ENCODE data around the gene AGTPBP1. TPM values are rescaled to one million over a fixed set of nuclear protein-coding genes. Genes with fewer than 3 reads are reported as not detected.

The AGTPBP1 gene
- total and polyA plus RNA-seq, 9 of the 15 experiments (the other 6 are each of a cell fraction or from before 2014, with no cell fraction given): 1.4 to 7.9 (median 4.6) TPM

- POLR2A ChIA-PET: interaction anchor here (0.8 kb wide), 1 partner anchor 1522 kb away, joined by 3 read pairs; no protein-coding TSS in a partner anchor
- Histone ChIP-seq H3K9me3 (replicated peaks; ENCODE audit: control insufficient read depth, insufficient read depth, low read depth, low read length) (no peaks in the 10 kb centered on the region), H3K4me2 (ENCODE audit: insufficient read depth, low read length) (no peak overlapping the region), H3K9me1 (ENCODE audit: control insufficient read depth, insufficient read depth, low read length) (no peaks in the 10 kb centered on the region), H2AFZ (ENCODE audit: low read depth, low read length) (no peak overlapping the region), H3K27me3 (ENCODE audit: control insufficient read depth in 2 of 2, insufficient read depth in 2 of 2, low read length in 2 of 2) (peaks cover 0 to 13% of the 10 kb centered on the region in 2 experiments; a peak in 3 of 5 replicates), H3K9ac (ENCODE audit: insufficient read depth in 1 of 2, low read depth in 2 of 2, low read length in 2 of 2) (no peak overlapping the region), H3K36me3 (ENCODE audit: control insufficient read depth, insufficient read depth, low read length) (no peaks in the 10 kb centered on the region), H3K4me1 (replicated peaks in 1 of 2; ENCODE audit: control insufficient read depth in 2 of 2, insufficient read depth in 2 of 2, low read length in 2 of 2) (no peaks in the 10 kb centered on the region), H3K4me3 (no peak overlapping the region), H3K27ac (ENCODE audit: extremely low read depth, low read depth, low read length) (no peak overlapping the region), H4K20me1 (replicated peaks; ENCODE audit: control insufficient read depth, insufficient read depth, low read length) (no peaks in the 10 kb centered on the region), H3K79me2 (ENCODE audit: control insufficient read depth, insufficient read depth, low read length) (no peaks in the 10 kb centered on the region)
- DNase-seq (ENCODE audit: extremely low read depth in 1 of 4, low spot score in 3 of 4) (no peak), ATAC-seq (no peak), FAIRE-seq (no peak)
- in situ Hi-C loops (cut with MboI) (no loop called here), intact Hi-C loops (cut with micrococcal nuclease) (no loop called here)
- WGBS (ENCODE audit: insufficient coverage, low coverage, missing lambda C conversion rate): 0% methylated on average over 4 of the region's 4 CpGs
- BruUV-seq (replicated peaks): no TSS peak
- no peak for TF ChIP-seq ZKSCAN8 (CRISPR knock-in tag; IDR thresholded peaks at IDR 0.05)
- TF ChIP-seq HINFP (tag; conservative IDR thresholded peaks at IDR 0.05; ENCODE audit: low read depth): no peak
- no peak for TF ChIP-seq ARID3A (IDR thresholded peaks at IDR 0.05; ENCODE audit: borderline replicate concordance, low read depth, low read length)
- no peak for TF ChIP-seq CREM (IDR thresholded peaks at IDR 0.05; ENCODE audit: low read depth)
- no peak for TF ChIP-seq E2F6 (IDR thresholded peaks at IDR 0.05; ENCODE audit: borderline replicate concordance in 1 of 2, extremely low read depth in 1 of 2, insufficient read depth in 1 of 2, insufficient read length in 1 of 2, low read depth in 1 of 2, low read length in 1 of 2, poor library complexity in 1 of 2, severe bottlenecking in 1 of 2)
- no peak for TF ChIP-seq ZNF146 (CRISPR knock-in tag; IDR thresholded peaks at IDR 0.05; ENCODE audit: unreplicated experiment)
- no peak for TF ChIP-seq E2F8 (IDR thresholded peaks at IDR 0.05; ENCODE audit: low read depth, partially characterized antibody)
- TF ChIP-seq KLF16 (IDR thresholded peaks at IDR 0.05): no peak
- TF ChIP-seq THAP12 (CRISPR knock-in tag; IDR thresholded peaks at IDR 0.05): no peak
- TF ChIP-seq HES1 (IDR thresholded peaks at IDR 0.05; ENCODE audit: low read depth): no peak
- CTCF ChIA-PET (ENCODE audit: low intra/inter-chr PET ratio): no interaction called here
These were observed 214.3 kb downstream of the AGTPBP1 start for GRCh38 chr9:85527331-85528020.

All from K562 (cell line).